ENCODE measurements around the gene FGD4.

GRCh38 chr12:32451816-32452215 is 52.5 kb downstream of the FGD4 start:
- TF ChIP-seq POLR2A (IDR thresholded peaks at IDR 0.05; ENCODE audit: extremely low read depth, insufficient read length): no peak
- TF ChIP-seq MAX (IDR thresholded peaks at IDR 0.05; ENCODE audit: low read depth, low read length): no peak

All from NB4 (cell line).